GM19035 (cell line): ENCODE results near the gene PLIN5.

ENCODE experiments used
- ATAC-seq: cut with Tn5 transposase; IDR thresholded peaks from one replicate; pipeline ENCODE4 v1.9.1; 2021; ENCODE audit not compliant: unreplicated experiment

Gene PLIN5

DNA sequence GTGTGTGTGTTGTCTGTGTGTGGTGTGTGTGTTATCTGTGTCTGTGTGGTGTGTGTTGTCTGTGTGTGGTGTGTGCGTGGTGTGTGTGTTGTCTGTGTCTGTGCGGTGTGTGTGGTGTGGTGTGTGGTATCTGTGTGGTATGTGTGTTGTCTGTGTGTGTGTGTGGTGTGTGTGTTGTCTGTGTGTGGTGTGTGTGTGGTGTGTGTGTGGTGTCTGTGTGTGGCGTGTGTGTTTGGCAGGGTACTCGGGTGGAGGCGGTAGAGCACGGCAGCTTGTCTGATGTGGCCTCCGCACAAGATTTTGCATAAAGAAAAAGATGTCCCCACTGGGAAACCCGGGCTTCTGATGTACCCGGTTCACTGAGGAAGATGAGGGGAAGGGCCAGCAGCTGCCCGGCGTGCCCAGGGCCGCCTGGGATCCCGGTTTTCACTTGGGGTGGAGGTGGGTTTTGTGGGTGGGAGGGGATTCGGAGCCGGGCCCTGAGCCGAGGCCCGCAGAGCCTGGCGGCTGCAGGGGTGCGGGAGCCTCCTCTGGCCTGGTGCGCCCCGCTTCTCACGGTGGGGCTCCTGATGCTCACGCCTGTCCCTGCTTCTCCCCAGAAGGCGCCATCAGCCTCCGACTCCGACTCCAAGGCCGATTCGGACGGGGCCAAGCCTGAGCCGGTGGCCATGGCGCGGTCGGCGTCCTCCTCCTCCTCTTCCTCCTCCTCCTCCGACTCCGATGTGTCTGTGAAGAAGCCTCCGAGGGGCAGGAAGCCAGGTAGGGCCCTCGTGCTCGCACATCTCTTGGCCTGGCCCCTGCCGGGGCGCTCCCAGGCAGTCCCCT lies 41.7 kb downstream of the PLIN5 start:
- ATAC-seq = no peak

DNA sequence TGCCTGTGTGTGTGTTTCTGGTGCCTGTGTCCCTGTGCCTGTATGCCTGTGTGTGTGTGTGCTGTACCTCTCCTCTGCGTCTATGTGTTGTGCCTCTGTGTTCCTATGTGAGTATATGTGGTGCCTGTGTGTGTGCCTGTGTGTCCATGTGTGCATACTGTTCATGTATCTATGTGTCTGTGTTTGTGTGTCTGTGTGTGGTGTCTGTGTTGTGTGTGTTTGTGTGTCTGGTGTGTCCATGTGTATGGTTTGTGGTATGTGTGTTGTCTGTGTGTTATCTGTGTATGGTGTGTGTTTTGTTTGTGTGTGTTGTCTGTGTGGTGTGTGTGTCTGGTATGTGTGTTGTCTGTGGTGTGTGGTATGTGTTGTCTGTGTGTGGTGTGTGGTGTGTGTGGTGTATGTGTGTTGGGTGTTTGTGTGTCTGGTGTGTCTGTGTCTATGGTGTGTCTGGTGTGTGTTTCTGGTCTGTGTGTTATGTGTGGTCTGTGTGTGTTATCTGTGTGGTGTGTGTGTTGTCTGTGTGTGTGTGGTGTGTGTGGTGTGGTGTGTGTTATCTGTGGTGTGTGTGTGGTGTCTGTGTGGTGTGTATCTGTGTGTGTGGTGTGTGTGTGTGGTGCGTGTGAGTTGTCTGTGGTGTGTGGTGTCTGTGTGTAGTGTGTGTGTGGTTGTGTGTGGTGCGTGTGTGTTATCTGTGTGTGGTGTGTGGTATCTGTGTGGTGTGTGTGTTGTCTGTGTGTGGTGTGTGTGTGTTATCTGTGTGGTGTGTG lies 42.5 kb downstream of the PLIN5 start:
- ATAC-seq = no peak

DNA sequence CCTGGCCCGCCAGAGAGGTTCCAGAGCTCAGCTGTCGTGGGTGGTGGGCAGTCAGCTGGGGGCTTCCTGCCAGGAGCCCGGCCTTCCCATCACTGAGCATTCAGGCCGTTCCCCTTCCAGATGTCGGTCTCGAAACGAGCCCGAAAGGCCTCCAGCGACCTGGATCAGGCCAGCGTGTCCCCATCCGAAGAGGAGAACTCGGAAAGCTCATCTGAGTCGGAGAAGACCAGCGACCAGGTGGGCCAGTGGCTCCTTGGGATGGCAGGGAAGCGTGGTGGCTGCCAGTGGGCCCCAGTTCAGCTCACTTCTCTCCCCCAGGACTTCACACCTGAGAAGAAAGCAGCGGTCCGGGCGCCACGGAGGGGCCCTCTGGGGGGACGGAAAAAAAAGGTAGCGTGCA lies 43.6 kb downstream of the PLIN5 start:
- no peak for ATAC-seq

DNA sequence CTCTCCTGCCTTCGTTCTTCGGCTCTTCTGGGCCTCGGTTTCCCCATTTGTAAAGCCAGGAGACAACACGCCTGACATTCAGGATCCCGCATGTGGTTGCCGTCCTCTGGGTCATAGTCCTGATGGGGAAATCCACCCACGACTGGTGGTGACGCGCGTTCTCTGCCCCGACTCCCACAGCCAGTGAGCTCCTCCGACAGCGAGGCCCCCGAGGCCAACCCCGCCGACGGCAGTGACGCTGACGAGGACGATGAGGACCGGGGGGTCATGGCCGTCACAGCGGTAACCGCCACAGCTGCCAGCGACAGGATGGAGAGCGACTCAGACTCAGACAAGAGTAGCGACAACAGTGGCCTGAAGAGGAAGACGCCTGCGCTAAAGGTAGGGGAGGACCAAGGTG lies 46.5 kb downstream of the PLIN5 start:
- ATAC-seq = no peak

DNA sequence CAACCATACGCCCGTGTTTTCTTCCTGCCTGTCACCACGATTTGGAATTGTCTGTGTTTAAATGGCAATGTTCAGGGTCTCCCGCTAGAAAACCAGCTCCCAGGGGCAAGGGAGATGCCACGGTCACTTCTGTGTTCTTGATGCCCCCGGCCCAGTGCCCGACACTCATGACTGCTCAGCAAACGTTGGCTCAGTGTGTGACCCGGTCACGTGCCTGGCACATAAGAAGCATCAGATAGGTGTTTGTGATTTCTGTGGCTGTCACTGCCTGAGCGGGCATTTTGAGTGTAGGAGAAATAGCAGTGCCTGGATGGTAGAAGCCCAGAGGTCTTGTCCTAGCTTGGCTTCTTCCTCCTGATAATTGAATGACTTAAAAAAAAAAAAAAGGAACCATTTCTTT lies 47.5 kb downstream of the PLIN5 start:
- no peak for ATAC-seq

DNA sequence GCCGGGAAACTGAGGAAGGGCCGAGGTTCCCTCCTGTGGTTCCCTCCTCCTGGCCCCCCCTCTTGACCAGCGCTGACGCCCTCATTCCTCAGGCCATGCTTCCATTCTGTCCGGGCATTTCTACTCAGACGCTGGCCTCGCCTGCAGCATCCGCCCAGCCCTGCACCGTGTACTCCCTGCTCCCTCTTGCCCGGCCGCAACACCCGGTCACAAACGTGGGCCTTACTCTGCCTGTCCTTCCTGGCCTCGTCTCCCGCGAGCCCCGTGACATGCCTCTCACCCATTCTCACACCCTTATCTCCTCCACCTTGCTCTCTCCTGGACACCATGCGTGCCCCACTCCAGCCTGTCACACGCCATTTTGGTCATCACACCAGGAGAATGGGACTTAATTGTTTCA lies 51.6 kb downstream of the PLIN5 start:
- ATAC-seq = no peak

DNA sequence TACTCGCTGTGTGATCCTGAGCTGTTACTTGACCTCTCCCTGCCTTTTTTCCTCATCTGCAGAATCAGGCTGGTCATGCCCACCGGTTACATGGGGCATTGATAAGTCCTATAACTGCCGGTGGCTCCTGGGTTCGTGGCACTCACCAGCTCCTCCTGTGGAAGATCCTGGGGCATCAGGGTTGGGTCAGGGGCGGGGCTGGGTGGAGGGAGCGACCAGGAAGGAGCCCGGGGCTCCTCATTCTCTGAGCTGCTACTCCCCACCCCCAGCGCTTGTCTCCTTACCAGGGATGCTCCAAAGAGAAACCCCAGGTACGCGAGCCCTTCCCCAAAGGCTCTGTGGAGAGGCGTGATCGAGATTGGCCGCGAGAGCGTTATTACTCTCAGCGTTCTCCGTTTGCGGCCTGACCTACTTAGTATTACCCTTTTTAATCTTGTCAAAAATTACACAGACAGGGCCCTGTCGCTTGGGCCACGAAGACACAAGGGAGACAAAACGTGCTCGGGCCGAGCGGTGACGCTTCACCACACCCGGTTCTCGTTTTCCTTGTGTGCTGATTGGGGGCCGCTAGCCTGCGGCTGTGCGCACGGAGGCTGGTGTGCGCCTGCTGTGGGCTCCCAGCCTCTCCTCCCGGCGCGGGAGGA lies 52.2 kb downstream of the PLIN5 start:
- ATAC-seq = no peak

DNA sequence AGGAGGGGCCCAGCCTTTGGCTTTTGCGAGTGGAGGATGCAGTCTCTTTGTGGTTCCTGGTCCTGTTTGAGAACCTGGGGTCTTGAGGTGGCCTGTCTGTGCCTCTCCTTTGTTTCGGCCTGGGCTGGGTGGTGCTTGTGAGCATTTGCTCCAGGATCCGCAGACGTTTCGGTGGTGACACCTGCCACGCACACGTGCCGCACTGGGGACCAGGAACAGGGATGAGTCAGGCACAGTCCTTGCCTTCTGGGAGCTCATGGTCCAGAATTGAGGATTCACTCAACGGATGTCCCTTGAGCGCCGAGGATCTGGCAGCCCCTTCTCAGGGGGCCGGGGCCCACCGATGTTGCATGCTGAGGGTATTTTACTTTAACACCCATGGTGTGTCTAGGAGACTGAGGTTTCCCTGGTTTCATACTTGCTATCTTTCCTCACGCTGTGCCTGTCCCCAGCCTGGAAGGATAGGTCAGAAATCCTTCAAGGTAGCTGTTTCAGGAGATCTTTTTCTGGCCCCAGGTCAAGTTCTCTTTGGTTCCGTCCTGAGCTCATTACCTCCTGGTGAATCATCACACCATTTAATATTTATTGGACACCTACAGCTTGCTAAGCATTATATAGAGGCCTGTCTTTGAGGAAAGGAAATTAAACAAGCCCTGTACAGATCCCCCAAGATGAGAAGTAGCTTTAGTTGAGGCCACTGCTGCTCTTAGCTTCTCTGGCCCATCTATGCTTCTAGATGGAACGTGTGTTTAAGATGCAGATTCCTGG lies 57.8 kb downstream of the PLIN5 start:
- ATAC-seq = no peak

DNA sequence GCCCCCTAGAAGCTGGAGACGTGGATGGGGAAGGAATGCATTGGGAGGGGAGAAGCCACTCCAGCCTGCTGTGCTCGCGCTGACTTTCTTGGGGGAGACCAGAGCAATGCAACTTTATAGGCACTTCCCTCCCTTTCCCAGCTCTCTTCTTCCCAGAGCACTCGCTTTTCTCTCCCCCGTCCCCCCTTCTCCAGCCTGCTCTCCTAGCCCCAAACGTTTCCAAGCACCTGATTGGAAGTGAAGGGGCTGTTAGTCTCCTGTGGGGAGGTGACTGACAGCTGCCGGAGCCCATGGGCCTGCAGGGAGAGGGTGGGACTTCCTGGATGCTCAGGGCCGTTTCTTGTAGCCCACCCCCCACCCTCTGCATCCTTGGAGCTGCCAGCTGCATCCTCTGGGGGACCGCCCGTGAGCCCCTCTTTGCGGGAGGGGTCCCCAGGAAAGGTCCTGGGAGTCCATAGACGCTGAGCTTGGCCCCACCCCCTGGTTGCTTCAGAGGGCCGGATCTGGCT lies 60.5 kb downstream of the PLIN5 start:
- ATAC-seq = no peak

DNA sequence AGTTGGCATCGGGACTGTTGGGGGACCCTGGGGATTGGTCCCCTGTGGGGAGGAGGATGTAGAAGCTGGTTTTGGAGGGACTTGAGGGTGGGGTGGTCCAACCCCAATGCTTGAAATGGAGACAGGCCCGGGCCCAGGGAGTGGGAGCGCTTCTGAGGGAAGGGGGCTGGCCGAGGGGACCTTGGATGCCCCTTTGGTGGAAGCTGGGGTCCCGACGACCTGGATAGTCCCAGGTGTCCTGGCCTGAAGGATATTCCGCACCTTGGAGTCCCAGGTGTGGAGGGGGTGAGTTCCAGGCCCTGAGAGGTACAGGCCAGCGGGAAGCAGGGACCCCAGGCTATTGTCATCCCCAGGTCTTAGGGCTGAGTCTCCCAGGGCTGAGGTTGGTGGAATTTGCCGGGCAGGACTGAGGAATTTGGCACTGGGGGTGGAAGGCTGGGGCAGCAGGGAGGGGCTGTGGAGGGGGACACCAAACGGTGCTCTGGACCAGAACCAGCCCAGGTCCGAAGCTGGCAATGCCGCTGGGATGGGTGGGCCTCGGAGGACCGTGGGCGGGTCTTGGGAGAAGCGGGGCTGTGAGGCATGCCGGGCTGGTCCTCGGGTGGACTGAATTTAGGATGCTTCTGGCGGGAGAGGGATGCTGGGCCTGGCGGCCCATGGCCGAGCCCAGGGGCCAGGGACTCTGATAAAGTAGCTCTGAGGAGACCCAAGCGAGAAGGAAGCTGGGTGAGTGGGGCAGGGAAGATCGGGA lies 61.1 kb downstream of the PLIN5 start:
- ATAC-seq = no peak

DNA sequence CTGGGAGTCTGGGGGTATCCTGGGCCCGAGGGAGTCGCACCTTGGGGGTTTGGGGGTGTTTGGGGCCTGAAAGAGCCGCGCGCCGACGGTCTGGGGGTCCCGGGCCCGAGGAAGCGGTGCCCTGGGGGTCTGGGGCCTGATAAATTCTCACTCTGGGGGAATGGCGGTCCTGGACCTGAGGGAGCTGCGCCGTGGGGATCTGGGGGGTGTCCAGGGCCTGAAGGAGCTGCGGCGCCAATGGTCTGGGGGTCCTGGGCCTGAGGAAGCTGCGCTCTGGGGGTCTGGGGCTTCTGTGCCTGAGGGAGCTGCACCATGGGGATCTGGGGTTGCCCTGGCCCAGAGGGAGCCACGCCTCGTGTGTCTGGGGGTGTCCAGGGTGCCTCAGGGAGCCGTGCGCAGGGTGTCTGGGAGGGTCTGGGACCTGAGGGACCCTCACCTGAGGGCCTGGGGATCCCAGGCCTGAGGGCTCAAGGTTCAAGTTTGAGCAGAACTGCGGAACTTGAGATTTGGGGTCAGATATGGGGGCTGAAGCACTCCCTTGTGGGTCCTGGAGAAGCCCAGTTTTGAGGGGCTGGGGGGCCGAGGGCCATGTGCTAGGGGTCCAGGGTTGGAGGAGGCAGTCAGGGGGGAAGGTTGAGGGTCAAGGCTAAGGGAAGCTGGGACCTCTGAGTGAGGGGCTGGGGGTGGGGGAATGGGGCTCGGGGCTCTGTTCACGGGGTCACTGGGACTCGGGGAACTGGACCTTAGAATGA lies 61.8 kb downstream of the PLIN5 start:
- ATAC-seq = no peak
